HFF-Myc (cell line): ENCODE results near the gene TARBP2.

Experiments used
- DNase-seq: peaks from one replicate; pipeline ENCODE4 v3.0.0-alpha.2; 2011; ENCODE audit warnings: low read depth; ENCODE audit errors: extremely low read depth
- H3K4me3 ChIP-seq: replicated peaks from 2 replicates; pipeline ENCODE4 v1.5.1; 2011; ENCODE audit warnings: low read depth, mild to moderate bottlenecking, control low read depth, low read length
- CTCF ChIP-seq: IDR thresholded peaks from 2 replicates; pipeline ENCODE4 v1.5.1; 2012; ENCODE audit warnings: mild to moderate bottlenecking, low read depth, low read length, control low read depth; ENCODE audit errors: missing control alignments

TARBP2 gene

GRCh38 chr12:53523131-53523530 is 22.0 kb downstream of the TARBP2 start:
- TF ChIP-seq CTCF, result no peak
- DNase-seq, result no peak
- no peak overlapping the region for H3K4me3 ChIP-seq

- TF ChIP-seq CTCF, result no peak
- no peak overlapping the region for H3K4me3 ChIP-seq
- no peak for DNase-seq
These were observed 23.4 kb downstream of the TARBP2 start for GRCh38 chr12:53524476-53524875.

- no peak overlapping the region for H3K4me3 ChIP-seq
- DNase-seq, result no peak
- no peak for TF ChIP-seq CTCF
These were observed 29.0 kb downstream of the TARBP2 start for GRCh38 chr12:53530061-53530460.

GRCh38 chr12:53530920-53531319 is 29.8 kb downstream of the TARBP2 start:
- TF ChIP-seq CTCF, result no peak
- H3K4me3 ChIP-seq, result no peak overlapping the region
- no peak for DNase-seq

GRCh38 chr12:53532021-53532420 is 30.9 kb downstream of the TARBP2 start:
- no peak for DNase-seq

GRCh38 chr12:53532524-53533445 is 31.7 kb downstream of the TARBP2 start:
- H3K4me3 ChIP-seq, result no peak overlapping the region
- TF ChIP-seq CTCF, result no peak
- DNase-seq, result no peak

More at GRCh38 chr12:53532021-53532420, 30.9 kb downstream of the TARBP2 start:
- TF ChIP-seq CTCF, result no peak
- H3K4me3 ChIP-seq, result no peak overlapping the region

GRCh38 chr12:53533471-53533870 is 32.4 kb downstream of the TARBP2 start:
- TF ChIP-seq CTCF, result no peak
- H3K4me3 ChIP-seq, result no peak overlapping the region
- DNase-seq, result no peak
